Vagina (tissue), 2 donors: ENCODE results near the gene SIRPB2.

Experiments used
- CTCF ChIP-seq, 3 experiments: fragments of 450-650 bp in 2 of 3; fragments of 200-600 bp in 1 of 3; sonication (generic) in 1 of 3; IDR thresholded peaks; one replicate each; pipeline ENCODE4 v1.5.1; 2017 to 2019; ENCODE audit warnings: antibody characterized with exemption in 3 of 3, mild to moderate bottlenecking in 2 of 3, moderate library complexity in 2 of 3
- POLR2AphosphoS5 ChIP-seq, 2 donors: sonication (generic); formaldehyde crosslinking; IDR thresholded peaks; one replicate each; pipeline ENCODE4 v1.9.0; 2017; ENCODE audit warnings: antibody characterized with exemption in 2 of 2, mild to moderate bottlenecking in 2 of 2, low read depth in 1 of 2; ENCODE audit not compliant: insufficient read depth in 1 of 2

GRCh38 chr20:1491860-1492642 is 831 bp upstream of the SIRPB2 start:
- TF ChIP-seq POLR2AphosphoS5 (IDR thresholded peaks at IDR 0.05; ENCODE audit: insufficient read depth in 1 of 2, low read depth in 1 of 2) = no peak
- TF ChIP-seq CTCF (IDR thresholded peaks at IDR 0.05) = no peak
